NCI-H82 (cell line): Measurements from ENCODE around the gene OCIAD2.
"Not testable (repeated sequence)": the region's sequence is repeated elsewhere in the genome, so short reads cannot be mapped to it uniquely, and the experiment has no call there.

Experiments
- DNase-seq: peaks from one replicate; lab custom pipeline; 2025; lab: John Stamatoyannopoulos, UW

Gene OCIAD2

DNA sequence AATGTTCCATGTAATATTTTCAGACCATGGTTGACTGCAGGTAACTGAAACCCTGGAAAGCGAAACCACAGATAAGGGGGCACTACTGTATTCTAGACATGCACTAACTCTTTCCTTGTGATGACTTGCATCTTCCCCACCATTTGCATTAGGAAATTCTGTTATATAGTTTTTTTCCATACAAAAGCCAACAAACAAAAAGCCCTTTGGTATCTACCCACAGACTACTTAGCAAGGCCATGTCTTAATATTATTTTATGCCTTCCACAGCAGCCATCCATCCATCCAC lies 52.2 kb downstream of the OCIAD2 start:
- no peak for DNase-seq

DNA sequence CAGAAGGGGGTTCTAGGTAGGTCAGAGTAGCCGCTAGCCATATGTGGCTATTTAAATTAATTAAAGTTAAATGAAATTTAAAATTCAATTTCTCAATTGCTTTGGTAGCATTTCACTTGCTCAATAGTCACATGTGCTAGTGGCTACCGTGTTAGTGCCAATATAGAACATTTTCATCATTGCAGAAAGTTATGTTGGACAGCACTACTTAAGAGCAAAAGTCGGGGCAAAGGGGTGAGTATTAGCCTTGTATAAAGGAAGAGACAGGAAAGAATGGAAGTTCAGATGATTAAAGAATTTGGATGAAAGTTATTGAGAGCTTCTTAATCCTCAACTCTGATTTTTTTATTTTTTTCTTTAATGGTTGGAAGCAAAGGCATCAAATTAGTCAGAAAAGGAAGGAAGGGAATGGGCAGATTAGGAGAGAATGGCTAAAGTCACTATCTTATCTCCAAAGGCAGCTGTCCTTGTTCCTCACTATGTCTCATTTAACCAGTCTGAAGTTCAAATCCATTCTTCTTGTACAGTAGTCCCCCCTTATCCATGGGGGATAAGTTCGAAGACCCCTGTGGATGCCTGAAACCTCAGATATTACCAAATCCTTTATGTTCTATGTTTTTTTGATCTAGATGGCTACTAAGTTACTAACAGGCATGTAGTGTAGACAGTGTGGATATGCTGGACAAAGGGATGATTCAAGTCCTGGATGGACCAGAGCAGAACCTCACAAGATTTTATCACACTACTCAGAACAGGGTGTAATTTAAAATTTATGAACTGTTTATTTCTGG lies 52.8 kb downstream of the OCIAD2 start:
- no peak for DNase-seq

DNA sequence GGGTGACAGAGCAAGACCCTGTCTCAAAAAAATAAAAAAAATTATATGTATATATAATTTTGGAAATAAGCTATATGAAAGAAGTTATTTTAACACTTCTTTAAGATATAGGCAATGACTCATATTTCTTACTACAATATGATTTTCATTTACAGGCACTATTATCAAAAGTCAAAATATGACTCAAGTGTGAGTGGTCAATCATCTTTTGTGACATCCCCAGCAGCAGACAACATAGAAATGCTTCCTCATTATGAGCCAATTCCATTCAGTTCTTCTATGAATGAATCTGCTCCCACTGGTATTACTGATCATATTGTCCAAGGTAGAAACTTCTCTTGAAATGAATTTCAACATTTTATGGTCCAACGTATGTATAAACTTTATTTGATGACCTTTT lies 54.9 kb downstream of the OCIAD2 start:
- no peak for DNase-seq

DNA sequence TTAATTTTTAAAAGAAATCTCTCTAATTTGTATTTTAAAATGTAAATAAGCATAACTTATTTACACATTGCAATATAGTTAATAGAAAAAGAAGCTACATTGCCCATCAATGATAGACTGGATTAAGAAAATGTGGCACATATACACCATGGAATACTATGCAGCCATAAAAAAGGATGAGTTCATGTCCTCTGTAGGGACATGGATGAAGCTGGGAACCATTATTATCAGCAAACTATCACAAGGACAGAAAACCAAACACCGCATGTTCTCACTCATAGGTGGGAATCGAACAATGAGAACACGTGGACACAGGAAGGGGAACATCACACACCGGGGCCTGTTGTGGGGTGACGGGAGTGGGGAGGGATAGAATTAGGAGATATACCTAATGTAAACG lies 57.8 kb downstream of the OCIAD2 start:
- not testable (repeated sequence) for DNase-seq

DNA sequence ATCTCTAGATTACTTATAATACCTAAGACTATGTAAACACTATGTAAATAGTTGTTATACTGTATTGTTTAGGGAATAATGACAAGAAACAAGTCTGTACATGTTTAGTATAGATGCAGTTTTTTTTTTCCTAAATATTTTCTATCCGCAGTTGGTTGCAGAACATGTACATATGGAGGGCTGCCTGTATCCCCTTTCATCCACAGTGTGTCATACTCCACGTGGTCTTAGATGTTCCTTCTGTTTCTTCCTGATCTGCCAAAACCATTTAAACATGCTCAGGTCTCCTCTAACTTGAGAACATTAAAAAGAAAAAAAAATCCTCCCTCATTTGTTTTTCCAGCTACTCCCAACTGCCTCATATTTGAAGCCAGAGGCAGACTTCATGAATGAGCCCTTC lies 61.7 kb downstream of the OCIAD2 start:
- DNase-seq = peak; percentile 60

DNA sequence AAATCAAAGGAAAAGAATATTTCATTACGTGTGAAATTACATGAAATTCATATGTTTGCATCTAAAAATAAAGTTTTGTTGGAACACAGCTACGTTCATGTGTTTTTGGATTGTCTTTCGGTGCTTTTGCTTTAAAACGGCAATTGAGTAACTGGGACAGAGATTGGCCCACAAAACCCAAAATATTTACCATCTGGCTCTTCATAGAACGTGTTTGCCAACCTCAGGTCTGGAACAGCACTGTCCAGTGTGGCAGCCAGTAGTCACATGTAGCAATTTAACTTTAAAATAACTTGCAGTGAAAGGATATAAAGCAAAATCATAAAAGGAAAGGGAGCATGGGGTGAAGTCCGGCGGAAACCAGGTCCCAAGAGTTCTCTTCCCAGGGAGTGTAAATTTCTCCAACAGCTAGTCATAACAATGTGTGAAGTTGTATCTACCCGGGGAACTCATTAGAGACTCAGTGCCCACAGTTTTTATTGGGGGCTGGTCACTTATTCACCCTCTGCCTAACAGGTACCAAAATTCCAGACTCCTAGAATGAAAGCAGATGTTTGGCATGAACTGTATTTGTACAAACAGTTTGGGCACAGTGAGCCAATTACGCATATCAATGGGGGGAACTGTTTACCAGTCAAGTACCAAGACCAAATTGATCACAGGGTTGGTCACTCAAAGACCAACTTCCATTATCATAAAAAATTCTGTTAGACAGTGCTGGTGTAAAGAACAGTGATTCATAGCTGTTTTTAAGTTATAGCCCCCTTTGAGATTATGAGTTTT lies 65.3 kb downstream of the OCIAD2 start:
- DNase-seq = no peak

DNA sequence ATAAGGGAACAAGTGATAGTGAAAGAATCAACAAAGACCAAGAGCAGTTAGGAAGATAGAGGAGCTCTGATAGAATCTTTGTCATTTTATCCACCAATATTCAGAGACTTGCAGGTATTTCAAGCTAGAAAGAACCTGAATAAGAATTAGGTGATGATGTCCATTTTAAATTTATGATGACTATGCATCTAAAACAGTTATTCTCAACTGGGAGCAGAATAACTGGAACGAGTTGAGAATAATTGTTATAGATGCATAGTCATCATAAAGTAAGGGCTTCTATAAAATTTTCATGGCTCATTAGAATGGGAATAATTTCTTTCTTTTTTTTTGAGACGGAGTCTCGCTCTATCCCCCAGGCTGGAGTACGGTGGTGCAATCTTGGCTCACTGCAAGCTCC lies 69.9 kb downstream of the OCIAD2 start:
- no peak for DNase-seq
